Stimulated activated CD4-positive, alpha-beta T cell treated with anti-CD3 and anti-CD28 coated beads, Interleukin-1b, Interleukin-23, amount 100 ng/mL, for 4 hours (primary cell): ENCODE data around the gene DNAH17.

Experiments
- DNase-seq, 2 donors: peaks; one replicate each; pipeline ENCODE4 v3.0.0-alpha.2; 2020; ENCODE audit warnings: low read depth in 2 of 2

The DNAH17 gene

DNA sequence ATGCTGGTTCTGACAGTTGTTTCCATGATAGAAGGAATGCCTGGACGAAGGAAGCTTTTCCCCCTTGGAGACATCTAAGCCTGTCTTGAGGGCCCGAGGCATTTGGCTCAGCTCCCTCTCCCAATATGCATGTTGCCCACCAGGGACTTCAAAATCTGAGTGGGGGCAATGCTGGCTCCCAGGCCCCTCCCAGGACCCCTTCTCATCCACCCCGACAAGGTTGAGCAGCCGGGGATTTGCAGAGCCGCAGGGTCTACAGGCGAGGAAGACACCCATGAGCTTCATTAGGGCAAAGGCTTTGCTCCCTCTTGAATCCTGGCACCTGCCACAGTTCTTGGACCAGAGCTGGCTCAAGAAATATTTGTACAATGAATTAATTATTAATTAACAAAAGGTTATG is 25.1 kb upstream of the DNAH17 start:
- no peak for DNase-seq

DNA sequence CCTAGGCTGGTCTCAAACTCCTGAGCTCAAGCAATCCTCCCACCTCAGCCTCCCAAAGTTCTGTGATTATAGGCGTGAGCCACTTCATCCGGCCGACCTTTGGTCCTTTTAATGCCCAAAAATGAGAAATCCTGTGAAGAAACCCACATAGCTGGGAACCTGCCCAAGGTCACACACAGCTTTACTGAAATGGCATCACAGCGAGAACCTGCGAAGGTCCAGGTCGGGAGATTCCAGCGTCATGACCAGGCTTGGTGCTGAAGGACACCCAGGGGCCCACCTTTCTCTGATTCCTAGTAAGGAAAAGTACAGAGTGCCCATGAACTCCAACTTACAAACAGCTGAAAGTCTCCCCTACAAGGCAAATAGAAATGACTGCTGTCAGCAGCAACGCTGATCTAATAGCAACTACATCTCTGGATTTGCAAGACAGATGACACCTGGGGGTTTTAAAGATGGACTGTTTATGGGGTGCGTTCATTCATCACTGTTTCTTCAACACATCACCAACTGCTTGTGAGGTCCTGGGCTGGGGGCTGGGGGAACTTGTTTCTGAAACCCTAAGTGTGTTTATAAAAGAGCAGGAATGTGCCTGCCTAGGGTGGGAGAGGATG is 24.5 kb upstream of the DNAH17 start:
- DNase-seq: no peak

DNA sequence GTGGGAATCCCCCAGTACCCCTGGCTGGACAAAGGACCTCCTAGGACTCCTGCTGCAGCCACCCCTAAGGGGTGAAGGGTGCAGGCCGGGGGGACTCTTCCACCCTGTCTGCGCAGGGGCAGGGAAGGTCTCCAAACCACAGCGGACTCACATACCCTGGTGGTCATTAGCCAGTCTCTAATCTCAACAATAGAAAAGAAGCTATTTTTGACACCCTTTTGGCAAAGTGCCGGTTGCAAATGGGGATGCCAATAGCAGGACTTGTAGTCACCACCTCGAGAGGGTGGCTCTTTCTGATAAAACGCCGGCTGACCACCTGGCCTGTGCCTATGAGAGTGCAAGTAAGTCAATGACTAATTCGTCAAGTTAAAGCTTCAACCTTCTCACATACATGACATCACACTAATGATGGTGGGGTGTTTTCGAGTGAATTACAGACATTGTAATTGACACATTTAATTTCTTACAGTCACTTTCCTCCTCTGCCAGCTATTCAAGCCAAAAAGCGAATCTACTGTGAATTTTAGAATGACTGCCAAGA is 23.1 kb upstream of the DNAH17 start:
- no peak for DNase-seq

DNA sequence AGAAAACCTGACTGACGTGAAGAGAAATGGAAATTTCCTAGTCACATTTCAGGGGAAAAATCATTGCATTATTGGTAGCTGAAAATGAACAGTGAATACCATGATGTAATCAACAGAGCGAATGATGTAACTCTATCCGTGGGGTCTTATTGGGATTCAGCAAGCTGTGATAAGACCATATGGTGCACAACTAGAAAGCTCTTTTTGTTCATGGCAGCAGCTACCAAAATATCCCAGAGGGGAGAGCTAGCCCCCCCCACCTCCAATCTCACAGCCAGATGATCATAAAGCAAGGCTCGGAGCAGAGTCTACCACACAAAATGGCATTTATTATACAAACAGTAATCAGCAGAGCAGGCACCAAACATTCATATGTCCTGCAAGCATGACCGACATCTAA is 22.2 kb upstream of the DNAH17 start:
- DNase-seq: no peak

DNA sequence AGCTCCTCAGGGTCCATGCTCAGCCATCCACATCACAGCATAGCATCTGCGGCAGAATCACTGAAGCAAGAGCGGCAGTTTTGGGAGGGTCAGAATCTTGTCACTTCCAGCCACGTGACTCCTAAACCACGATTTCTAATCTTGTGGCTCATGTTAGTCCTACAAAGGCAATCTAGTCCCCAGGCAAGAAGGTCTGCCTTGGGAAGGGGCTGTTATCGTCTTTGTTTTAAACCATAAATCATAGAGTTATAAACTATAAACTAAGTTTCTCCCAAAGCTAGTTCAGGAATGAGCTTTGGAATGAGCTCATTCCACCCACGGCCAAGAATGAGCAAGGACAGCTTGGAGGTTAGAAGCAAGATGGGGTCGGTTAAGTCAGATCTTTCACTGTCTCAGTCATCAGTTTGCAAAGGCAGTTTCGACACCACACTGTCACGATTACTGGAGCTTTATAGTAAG is 20.8 kb upstream of the DNAH17 start:
- no peak for DNase-seq

DNA sequence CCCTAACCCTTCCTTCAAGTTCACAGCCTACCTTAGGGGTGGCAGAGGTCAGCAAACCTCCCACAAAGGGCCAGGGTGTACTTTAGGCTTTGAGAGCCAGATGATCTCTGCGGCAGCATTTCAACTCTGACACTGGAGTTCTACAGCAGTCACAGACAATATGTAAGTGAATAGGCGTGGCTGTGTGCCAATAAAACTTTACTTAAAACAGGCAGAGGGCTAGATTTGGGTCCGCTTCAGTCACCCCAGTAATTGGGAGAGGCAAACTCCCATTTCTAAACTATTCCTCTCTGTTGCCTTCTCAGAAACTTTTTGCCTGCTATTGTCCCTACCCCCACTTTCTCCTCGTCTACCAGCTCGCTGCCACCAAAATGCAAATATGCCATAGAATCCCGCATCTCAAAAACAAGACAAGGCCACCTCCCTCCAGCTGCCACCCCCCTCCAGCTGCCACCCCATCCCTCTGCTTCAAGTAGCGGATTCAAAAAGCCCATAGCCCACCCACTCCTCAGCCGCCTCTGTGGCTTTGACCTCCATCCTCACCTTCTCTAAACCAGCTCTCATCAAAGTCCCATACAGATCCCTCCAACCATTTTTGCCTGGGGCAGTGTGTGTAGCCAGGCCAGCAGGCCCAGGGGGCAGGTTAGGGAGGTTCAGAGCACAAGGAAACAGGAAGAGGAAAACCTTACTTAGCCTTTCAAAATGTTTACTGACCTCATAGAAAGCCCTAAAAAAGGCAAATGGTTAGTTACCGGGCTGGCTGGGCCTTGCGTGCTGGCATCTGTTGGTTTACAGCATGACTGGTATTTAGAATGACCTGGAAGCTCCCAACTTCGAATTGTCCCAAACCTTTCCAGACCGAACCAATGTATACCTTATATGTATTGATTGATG is 19.9 kb upstream of the DNAH17 start:
- no peak for DNase-seq

DNA sequence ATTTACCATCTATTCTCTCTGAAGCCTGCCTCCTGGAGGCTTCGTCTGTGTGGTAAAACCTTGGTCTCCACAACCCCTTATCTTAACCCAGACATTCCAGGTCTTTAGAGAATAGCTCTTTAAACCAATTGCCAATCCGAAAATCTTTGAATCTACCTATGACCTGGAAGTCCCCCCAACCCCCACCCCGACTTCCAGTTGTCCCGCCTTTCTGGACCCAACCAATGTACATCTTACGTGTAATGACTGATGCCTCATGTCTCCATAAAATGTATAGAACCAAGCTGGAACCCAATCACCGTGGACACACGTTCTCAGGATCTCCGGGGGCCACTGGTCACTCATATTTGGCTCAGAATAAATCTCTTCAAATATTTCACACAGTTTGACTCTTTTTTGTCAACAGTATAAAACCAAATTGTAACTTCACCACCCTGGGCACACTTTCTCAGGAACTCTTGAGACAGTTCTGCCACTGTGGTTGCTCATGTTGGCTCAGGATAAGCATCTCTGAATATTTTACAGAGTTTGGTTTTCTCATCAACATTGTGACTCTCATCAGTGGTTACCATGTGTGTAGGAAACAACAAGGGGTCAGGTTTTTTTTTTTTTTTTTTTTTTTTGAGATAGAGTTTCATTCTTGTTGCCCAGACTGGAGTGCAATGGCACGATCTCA is 18.1 kb upstream of the DNAH17 start:
- DNase-seq: no peak

DNA sequence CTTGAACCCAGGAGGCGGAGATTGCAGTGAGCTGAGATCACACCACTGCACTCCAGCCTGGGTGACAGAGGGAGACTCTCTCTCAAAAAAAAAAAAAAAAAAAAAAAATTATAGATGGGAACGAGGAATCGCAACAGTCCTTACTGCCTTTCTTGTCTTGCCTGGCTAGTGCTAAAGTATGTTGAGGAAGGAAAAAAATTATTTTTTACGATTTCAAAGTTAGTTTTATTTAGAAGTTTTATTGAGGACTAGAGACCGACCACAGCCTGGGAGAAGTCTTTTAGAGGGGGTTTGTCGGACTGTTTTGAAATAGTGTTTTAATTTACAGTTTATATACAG is 15.8 kb upstream of the DNAH17 start:
- no peak for DNase-seq

DNA sequence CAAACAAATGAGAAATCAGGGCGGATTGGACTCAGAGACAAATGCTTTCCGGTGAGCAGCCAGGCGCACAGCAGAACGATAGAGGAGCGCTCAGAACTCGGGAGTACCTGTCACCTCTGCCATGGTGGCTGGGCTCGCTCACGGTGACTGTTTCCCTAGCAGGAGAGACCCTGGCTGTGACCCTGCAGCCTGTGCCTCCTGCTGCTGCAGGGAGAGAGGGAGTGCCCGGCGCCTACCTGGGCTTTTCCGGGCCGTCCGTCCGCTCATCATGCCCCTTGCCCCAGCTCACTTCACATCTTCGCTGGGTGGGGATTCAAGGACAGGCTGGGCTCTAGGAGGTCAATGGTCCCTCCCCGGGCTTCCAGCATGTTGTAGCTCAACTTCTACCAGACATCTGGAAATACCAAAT is 14.1 kb upstream of the DNAH17 start:
- DNase-seq: no peak

DNA sequence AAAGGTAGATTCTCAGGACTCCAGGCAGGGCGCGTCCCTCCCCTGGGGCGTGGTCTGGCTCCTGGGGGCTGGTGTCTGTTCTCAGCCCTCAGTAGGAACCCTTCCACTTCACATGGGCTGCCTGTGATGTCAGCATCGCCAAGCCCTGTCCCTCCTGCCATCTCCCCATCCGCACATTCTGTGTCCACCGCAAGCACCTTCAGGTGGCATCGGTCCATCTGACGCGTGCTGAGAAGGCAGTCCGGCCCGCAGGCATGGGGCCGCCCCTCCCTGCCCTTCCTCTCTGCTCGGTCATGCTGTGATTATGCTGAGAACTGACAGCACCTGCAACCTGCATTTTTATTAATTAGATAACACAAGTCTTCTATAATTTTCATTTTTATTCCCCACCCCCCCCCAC is 12.7 kb upstream of the DNAH17 start:
- DNase-seq: no peak

DNA sequence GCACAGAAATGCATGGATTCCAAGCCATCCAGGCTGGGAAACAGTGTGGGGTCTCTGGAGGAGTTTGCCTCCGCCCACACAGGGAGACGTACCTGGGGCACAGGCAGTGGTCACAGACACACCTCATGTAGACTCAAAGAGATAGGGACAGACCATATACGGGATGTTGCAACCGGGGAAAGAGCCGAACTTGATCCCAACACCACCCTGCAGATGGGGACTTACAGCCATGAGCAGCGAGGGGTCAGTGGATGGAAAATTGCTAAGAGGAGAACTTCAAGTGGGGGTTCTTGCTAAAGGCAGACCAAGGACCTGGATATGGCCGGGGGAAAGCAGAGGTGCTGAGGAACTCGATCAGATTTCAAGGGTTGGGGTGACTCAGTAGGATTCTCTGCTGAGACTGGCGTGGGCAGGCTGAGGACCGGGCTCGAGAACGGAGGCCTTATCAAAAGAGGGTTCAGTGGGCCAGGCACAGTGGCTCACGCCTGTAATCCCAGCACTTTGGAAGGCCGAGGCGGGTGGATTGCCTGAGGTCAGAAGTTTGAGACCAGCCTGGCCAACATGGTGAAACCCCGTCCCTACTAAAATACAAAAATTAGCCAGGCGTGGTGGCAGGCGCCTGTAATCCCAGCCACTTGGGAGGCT is 12.0 kb upstream of the DNAH17 start:
- no peak for DNase-seq

DNA sequence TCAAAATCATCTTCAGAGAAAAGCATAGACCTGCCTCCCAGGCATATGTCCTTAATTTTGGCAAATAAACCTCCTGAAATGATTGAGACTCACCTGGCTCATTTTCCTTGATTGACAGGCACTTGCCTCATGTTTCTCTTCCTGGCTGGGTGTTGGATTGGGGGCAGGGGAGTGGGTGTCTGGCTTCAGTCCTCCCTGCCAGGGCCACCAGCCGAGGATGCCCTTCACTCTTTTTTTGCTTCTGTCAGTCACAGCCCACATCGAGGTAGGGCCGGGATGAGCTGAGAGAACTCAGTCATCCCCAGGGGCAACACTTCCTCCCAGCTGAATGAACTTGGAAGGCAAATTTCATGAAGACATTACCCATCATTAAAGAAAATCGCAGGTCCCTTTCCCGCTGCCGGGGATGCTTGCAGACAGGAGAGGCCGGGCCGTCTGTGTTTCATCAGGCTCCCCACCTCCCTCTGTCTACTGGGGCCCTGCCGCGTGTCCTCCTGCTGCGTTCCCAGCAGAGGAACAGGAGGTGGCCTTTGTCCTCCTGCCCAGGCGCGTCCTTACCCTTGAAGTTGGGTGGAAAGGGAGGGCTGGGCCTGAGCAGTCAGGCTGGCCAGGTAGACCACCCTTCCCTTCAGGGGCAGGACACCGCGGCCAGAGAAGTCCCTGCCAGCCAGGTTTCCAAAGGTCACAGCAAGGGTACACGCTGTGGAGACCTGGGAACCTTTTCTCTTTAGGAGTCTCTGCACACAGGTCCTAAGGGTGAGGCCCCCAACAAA is 11.2 kb upstream of the DNAH17 start:
- no peak for DNase-seq

DNA sequence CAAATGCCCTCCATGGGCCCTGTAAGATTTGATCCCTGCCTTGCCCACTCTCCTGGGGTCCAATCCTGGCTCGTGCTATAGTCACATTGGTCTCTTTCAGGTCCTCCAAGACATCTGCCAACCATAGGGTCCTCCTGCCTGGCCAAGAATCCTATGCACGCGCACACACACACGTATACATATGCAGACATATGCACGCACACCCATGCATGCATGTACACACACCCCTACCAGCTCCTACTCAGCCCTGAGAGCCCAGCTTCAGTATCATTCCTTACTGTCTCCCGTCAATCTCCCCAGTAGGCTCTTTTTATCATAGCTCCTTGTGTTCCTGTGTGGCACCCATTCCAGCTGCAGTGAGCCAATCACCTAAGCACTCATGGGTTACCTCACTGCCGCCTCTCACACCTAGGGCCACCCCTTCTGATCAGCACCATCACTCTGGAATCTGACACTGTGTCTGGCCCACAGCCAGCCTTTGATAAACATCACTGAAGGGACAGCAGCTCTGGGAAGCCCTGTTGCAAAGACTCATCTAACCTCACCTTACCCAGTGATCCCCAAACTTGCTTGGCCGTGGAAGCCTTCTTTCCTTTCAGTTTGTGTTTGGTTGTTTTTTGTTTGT is 7.9 kb upstream of the DNAH17 start:
- DNase-seq: no peak

DNA sequence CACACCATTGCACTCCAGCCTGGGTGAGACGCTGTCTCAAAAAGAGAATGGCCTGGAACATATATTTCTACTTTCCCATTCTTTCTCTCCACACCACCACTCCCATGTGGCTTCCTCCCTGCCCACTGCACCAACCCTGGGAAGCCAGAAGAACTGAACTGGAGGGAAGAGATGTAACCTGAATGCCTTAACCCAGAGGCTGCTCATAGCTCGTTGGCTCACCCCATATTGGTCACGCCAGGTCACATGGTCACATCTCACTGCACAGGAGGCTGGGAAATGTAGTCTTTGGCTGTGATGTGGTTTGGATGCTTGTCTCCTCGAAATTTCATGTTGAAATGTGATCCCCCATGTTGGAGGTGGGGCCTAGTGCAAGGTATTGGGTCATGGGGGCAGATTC is 5.9 kb upstream of the DNAH17 start:
- DNase-seq: no peak

DNA sequence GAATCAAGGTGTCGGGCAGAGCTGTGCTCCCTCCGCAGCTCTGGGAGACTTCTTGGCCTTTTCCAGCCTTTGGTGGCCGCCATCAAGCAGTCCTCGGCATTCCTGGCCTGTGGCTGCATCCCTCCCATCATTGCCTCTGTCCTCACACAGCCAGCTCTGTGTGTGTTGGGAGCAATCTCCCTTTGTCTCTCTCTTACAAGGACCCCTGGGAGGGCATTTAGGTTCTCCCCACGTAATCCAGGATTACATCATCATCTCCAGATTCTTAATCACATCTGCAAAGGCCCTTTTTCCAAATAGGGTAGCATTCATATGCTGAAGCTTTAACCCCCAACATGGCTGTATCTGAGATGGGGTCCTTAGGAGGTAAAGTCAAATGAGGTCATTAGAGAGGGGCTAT is 4.1 kb upstream of the DNAH17 start:
- no peak for DNase-seq

DNA sequence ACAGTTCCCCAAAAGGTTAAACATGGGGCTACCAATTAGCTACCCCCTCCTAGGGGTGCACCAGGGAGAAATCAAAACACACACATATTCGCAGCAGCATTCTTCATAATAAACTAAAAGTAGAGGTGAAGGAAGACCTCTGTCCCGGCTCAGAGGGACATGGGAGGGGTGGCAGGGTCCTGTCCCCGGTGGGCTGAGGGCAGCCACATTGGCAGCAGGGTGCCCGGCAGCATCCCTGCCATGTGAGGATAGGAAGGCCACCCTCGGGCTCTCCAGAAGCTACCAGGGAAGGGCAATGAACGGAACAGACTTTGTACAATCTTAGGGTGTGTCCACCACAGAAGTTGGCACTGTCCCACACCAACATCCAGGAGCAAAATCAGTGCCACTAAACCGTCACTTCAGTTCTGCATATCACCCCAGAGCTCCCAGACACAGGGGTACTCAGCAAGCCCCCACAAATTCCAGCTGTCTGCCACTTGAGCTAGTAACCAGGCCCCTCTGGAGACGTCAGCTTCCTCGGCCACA is 3.1 kb upstream of the DNAH17 start:
- no peak for DNase-seq

DNA sequence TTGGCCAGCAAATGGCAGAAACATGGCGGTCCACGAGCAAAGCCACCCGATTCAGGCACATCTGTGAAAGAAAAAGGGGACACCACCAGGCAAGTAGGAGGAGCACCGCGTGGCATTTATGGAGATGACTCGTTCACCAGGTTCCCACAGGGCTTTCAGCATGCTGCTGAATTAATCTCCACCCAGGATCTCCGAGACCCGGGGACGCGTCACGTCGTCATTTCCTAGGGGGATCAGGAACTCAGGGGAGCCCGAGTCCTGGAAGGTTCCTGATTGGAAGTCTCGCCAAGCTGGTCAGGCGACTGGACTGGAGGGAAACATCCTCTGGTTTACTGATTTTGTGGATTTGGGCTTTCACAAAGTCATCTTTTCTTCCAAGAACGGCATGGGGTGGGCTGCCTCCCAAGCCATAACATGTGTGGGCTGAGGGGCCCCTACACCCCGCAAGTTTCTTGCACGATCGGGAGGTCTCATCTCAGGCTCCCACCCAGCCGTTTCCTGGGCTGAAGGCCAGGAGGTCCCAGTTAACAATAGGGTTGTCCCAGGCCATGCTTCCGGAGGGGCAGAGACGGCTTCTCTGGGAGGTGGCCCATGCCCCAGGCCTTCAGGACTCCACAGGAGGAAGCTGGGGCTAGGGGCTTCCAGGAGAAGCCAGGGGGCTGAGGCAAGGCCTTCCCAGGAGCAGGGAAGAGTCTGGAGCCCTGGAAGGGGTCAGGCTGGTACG is 645 bp downstream of the DNAH17 start:
- no peak for DNase-seq

DNA sequence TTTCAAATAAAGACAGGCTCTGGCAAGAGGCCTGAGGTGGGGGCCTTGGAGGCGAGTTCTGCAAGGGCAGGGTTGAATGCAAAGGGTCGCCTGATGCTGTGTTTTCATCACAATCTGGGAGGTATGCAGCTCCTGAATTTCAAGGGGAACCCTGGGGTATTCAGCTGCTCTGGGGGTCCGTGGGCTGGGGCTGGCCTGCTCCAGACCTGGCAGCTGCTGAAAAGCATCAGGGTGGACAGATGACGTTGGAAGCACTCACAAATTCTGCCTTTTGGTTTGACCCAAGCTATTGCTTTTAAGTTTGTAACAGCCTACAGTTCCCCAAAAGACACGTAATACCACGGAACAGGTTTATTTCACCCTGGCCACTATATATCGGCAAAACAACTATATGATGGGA is 1.3 kb downstream of the DNAH17 start:
- no peak for DNase-seq

DNA sequence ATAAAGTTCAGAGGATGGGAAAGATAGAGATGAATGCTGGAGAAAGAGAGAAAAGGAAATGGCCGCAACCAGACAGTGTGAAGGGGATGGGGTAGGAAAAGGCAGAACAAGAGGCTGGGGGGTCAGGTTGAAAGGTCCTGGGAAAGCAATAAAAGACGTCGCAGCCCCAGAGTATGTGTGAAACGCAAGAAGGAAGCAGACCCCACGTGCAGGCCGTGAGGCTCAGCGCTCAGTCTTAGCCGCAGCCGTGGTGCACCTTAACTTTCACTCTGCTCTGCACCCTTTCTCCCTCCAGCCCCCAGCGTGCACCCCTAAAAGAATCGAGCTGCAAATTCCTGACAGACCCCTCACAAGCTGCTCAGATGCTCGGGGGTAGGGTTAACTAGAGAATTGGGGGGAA is 1.9 kb downstream of the DNAH17 start:
- DNase-seq: no peak

DNA sequence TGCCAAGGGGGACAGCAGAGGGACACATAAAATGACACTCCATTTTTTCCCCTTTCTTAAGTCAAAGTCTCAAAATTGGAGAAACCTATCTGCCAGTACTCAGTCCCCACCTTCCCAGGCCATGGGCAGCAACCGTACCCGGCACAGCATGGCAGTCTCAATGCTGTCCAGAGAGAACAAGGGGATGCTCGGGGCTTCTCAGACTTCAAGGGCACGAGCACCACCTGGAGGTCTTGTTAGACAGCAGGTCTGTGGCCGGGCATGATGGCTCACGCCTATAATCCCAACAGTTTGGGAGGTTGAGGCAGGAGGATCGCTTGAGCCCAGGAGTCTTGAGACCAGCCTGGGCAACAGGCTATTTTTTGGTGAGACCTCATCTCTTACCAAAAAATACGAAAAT is 3.2 kb downstream of the DNAH17 start:
- no peak for DNase-seq
